Stomach (tissue), 9 donors: ENCODE data around the gene SCAMP2. TPM values are rescaled to one million over a fixed set of nuclear protein-coding genes. Genes with fewer than 3 reads are reported as not detected.

ENCODE experiments used
- DNase-seq, 2 donors: peaks; one replicate each; pipeline versions ENCODE4 v3.0.0 to v3.0.0-alpha.2; 2013 to 2019
- H3K27ac ChIP-seq, 5 donors: fragments of 200-600 bp in 4 of 5; sonication (generic) in 4 of 5; one replicate each; pipeline ENCODE4 v1.5.1; 2013 to 2019; ENCODE audit warnings: mild to moderate bottlenecking in 1 of 5, moderate library complexity in 1 of 5
- H3K27me3 ChIP-seq, 3 donors: fragments of 200-600 bp; sonication (generic); one replicate each; pipeline ENCODE4 v1.5.1; 2017 to 2019; ENCODE audit warnings: mixed run types in 1 of 3
- H3K36me3 ChIP-seq, 4 donors: fragments of 200-600 bp; sonication (generic); 1 replicate in 3 of 4; 2 replicates in 1 of 4; pipeline ENCODE4 v1.5.1; 2016 to 2019
- H3K4me1 ChIP-seq, 4 donors: fragments of 200-600 bp; sonication (generic); one replicate each; pipeline ENCODE4 v1.5.1; 2016 to 2019
- H3K4me3 ChIP-seq, 4 donors: fragments of 200-600 bp; sonication (generic) in 3 of 4; one replicate each; pipeline ENCODE4 v1.5.1; 2016 to 2019; ENCODE audit warnings: mild to moderate bottlenecking in 1 of 4
- H3K9me3 ChIP-seq, 4 donors: fragments of 200-600 bp; sonication (generic); one replicate each; pipeline ENCODE4 v1.5.1; 2016 to 2019
- EP300 ChIP-seq: sonication (generic); formaldehyde crosslinking; IDR thresholded peaks from one replicate; pipeline ENCODE4 v1.6.1; 2017; ENCODE audit warnings: antibody characterized with exemption
- POLR2A ChIP-seq, 4 donors: fragments of 450-650 bp; IDR thresholded peaks; one replicate each; pipeline ENCODE4 v1.6.1; 2016; ENCODE audit warnings: antibody characterized with exemption in 4 of 4, control low read depth in 2 of 4, mild to moderate bottlenecking in 1 of 4, moderate library complexity in 1 of 4
- POLR2AphosphoS5 ChIP-seq, 3 donors: sonication (generic); formaldehyde crosslinking; IDR thresholded peaks; one replicate each; pipeline ENCODE4 v1.6.1; 2016; ENCODE audit warnings: antibody characterized with exemption in 3 of 3
- WGBS, 5 donors: extraction: QIAGEN DNeasy Blood & Tissue Kit in 3 of 5; methylation state at CpG; one replicate each; pipeline versions ENCODE4 v1.1.5 to v1.1.7; 2013 to 2018; 5-methylcytosine and 5-hydroxymethylcytosine counted together
- intact Hi-C: fragments of 100-400 bp; cut with DNase I; formaldehyde crosslinking; loops from one replicate; pipeline ENCODE4 v1.15.1; 2023; ENCODE audit warnings: low total_unique reads
- polyA plus RNA-seq, 3 donors: library from polyadenylated mRNA; stranded (reverse); fragments of 200-250 nt; gene quantifications; one replicate each; pipeline ENCODE4 v1.2.3, GENCODE V29; 2013
- total RNA-seq, 5 donors: library from RNA; depleted of rRNA; stranded (reverse); fragments of >200 nt; gene quantifications; one replicate each; pipeline versions ENCODE4 v1.1.0 to v1.2.3, GENCODE V29; 2014 to 2016
- TF ChIP-seq, protein P1 (sequence below), 7 experiments: fragments of 450-650 bp in 4 of 7; fragments of 200-600 bp in 3 of 7; sonication (generic) in 3 of 7; IDR thresholded peaks; one replicate each; pipeline ENCODE4 v1.5.1; 2016 to 2019; ENCODE audit warnings: antibody characterized with exemption in 7 of 7, control low read depth in 2 of 7, mild to moderate bottlenecking in 1 of 7
- donor health status: healthy with polysubstance abuse.
- donor health status: Bipolar disorder and iron deficiency.
- donor health status: healthy.

Gene SCAMP2
- total and polyA plus RNA-seq, 8 donors = 16.8 to 134 (median 38.9) TPM

DNA sequence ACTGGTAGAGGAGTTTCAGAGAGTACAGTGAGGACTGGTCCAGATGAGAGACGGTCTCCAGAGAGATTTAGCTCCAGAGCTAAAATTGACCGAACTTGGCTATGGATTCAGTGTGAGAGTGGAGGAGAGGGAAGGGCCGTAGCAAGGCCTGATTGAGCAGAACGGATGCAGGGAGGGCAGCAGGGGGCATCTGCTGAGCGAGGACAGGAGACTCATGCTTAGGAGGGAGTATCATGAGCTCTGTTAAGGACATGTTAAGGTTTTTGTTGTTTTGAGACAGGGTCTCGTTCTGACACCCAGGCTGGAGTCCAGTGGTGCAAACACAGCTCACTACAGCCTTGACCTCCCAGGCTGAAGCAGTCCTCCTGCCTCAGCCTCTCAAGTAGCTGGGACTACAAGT, 68.2 kb downstream of the SCAMP2 start:
- Histone ChIP-seq H3K27me3 (no peaks in the 10 kb centered on the region), H3K27ac (no peak overlapping the region), H3K4me3 (no peak overlapping the region), H3K9me3 (no peaks in the 10 kb centered on the region), H3K4me1 (peaks cover 2 to 18% (median 11%) of the 10 kb centered on the region in 4 donors), H3K36me3 (peaks cover 32 to 53% (median 46%) of the 10 kb centered on the region in 4 donors)
- intact Hi-C loops = no loop called here
- TF ChIP-seq, protein P1, sequence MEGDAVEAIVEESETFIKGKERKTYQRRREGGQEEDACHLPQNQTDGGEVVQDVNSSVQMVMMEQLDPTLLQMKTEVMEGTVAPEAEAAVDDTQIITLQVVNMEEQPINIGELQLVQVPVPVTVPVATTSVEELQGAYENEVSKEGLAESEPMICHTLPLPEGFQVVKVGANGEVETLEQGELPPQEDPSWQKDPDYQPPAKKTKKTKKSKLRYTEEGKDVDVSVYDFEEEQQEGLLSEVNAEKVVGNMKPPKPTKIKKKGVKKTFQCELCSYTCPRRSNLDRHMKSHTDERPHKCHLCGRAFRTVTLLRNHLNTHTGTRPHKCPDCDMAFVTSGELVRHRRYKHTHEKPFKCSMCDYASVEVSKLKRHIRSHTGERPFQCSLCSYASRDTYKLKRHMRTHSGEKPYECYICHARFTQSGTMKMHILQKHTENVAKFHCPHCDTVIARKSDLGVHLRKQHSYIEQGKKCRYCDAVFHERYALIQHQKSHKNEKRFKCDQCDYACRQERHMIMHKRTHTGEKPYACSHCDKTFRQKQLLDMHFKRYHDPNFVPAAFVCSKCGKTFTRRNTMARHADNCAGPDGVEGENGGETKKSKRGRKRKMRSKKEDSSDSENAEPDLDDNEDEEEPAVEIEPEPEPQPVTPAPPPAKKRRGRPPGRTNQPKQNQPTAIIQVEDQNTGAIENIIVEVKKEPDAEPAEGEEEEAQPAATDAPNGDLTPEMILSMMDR (IDR thresholded peaks at IDR 0.05) = no peak
- no peak for TF ChIP-seq POLR2AphosphoS5 (IDR thresholded peaks at IDR 0.05)
- TF ChIP-seq POLR2A (IDR thresholded peaks at IDR 0.05) = no peak
- TF ChIP-seq EP300 = no peak
- 71 to 81% (median 75%) methylated on average over 6 of the region's 6 CpGs for WGBS, 5 donors
- DNase-seq = no peak

DNA sequence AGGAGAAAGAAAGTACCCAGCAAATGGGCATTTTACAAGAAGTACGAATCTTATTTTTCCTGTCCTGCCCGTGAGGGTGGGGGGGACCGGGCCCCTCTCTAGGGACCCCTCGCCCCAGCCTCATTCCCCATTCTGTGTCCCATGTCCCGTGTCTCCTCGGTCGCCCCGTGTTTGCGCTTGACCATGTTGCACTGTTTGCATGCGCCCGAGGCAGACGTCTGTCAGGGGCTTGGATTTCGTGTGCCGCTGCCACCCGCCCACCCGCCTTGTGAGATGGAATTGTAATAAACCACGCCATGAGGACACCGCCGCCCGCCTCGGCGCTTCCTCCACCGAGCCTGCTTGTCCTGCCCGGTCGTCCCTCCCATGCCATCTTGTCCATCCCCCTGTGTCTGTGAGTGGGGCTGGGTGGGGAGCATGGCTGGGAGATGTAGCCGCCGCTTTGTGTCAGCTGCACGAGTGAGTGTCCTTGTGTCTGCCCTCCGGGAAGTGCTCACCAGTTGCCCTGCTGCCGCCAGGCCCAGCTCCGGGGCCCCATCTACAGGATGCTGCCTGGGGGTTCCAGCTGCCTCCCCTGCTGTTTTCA, 70.2 kb downstream of the SCAMP2 start:
- Histone ChIP-seq H3K4me1 (peaks cover 12 to 31% (median 29%) of the 10 kb centered on the region in 4 donors), H3K36me3 (peaks cover 37 to 73% (median 64%) of the 10 kb centered on the region in 4 donors), H3K27me3 (no peaks in the 10 kb centered on the region), H3K4me3 (no peak overlapping the region), H3K9me3 (no peaks in the 10 kb centered on the region), H3K27ac (no peak overlapping the region)
- intact Hi-C loops = no loop called here
- no peak for DNase-seq
- 89 to 93% (median 91%) methylated on average over 28 to 31 of the region's 31 CpGs for WGBS, 5 donors
- TF ChIP-seq, protein P1 (IDR thresholded peaks at IDR 0.05) = no peak

DNA sequence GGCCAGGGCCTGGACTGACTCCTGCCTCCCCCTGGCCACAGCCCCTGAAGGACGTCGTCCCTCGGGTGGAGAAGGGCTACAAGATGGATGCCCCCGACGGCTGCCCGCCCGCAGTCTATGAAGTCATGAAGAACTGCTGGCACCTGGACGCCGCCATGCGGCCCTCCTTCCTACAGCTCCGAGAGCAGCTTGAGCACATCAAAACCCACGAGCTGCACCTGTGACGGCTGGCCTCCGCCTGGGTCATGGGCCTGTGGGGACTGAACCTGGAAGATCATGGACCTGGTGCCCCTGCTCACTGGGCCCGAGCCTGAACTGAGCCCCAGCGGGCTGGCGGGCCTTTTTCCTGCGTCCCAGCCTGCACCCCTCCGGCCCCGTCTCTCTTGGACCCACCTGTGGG, 70.9 kb downstream of the SCAMP2 start:
- intact Hi-C loops = no loop called here
- peaks cover 18 to 37% (median 34%) of the 10 kb centered on the region in 4 donors for H3K4me1 ChIP-seq
- H3K4me3 ChIP-seq = no peak overlapping the region
- WGBS, 5 donors = 89 to 94% (median 91%) methylated on average over 13 to 20 of the region's 20 CpGs
- no peak for DNase-seq
- H3K9me3 ChIP-seq = no peaks in the 10 kb centered on the region
- peaks cover 37 to 75% (median 64%) of the 10 kb centered on the region in 4 donors for H3K36me3 ChIP-seq
- no peak overlapping the region for H3K27ac ChIP-seq
- no peaks in the 10 kb centered on the region for H3K27me3 ChIP-seq
- no peak for TF ChIP-seq POLR2AphosphoS5 (IDR thresholded peaks at IDR 0.05)
- TF ChIP-seq, protein P1 (IDR thresholded peaks at IDR 0.05) = no peak
- TF ChIP-seq EP300 = no peak
- no peak for TF ChIP-seq POLR2A (IDR thresholded peaks at IDR 0.05)

DNA sequence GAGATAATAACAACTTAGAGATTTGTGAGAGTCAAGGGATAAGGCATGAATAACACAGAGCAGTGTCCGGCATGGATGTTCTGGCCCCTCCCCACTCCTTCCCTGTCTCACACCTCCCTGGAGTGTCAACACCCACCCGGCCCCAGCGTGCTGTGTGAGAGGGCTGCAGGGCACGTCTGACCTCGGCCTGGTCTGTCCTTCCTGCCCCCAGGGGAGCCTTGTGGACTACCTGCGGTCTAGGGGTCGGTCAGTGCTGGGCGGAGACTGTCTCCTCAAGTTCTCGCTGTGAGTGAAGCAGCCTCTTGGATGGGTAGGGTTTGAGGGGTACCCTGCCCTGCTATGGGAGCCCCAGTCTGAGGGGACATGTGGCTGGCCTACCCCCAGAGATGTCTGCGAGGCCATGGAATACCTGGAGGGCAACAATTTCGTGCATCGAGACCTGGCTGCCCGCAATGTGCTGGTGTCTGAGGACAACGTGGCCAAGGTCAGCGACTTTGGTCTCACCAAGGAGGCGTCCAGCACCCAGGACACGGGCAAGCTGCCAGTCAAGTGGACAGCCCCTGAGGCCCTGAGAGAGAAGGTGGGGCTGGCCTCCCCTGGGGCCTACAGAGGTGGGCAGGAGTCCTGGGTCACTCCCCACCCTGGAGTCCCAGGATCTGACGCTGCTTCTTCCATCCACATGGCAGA, 71.7 kb downstream of the SCAMP2 start:
- intact Hi-C loops = no loop called here
- Histone ChIP-seq H3K4me3 (no peak overlapping the region), H3K27me3 (no peaks in the 10 kb centered on the region), H3K9me3 (no peaks in the 10 kb centered on the region), H3K27ac (no peak overlapping the region), H3K36me3 (peaks cover 37 to 75% (median 64%) of the 10 kb centered on the region in 4 donors), H3K4me1 (peaks cover 18 to 44% (median 34%) of the 10 kb centered on the region in 4 donors)
- DNase-seq = no peak
- TF ChIP-seq, protein P1 (IDR thresholded peaks at IDR 0.05) = no peak
- TF ChIP-seq EP300 (no peak), POLR2AphosphoS5 (IDR thresholded peaks at IDR 0.05) (no peak), POLR2A (IDR thresholded peaks at IDR 0.05) (no peak)
- 84 to 89% (median 87%) methylated on average over 11 to 18 of the region's 18 CpGs for WGBS, 5 donors
